K562 (cell line): ENCODE data around the gene UFC1. TPM values are rescaled to one million over a fixed set of nuclear protein-coding genes. Genes with fewer than 3 reads are reported as not detected.

Experiments
- ARID1B ChIP-seq: fragments of 450-650 bp; IDR thresholded peaks from 2 replicates; pipeline ENCODE4 v1.6.1; 2016; ENCODE audit warnings: antibody characterized with exemption, mild to moderate bottlenecking, inconsistent platforms
- ATF3 ChIP-seq, 2 experiments: fragments of 450-650 bp in 1 of 2; sonication (generic) in 1 of 2; formaldehyde crosslinking in 1 of 2; IDR thresholded peaks in 1 of 2; conservative IDR thresholded peaks in 1 of 2; 2 replicates each; pipeline versions ENCODE4 v1.6.1 to v1.8.1; 2016 to 2023; ENCODE audit warnings: mild to moderate bottlenecking in 2 of 2, moderate library complexity in 2 of 2, inconsistent platforms in 1 of 2, missing genetic modification reagents in 1 of 2
- BRD4 ChIP-seq: fragments of 200-600 bp; sonication (generic); IDR thresholded peaks from 2 replicates; pipeline ENCODE4 v1.6.1; 2017; ENCODE audit warnings: inconsistent platforms
- JUND ChIP-seq, 2 experiments: IDR thresholded peaks; 2 replicates in 1 of 2; 3 replicates in 1 of 2; pipeline ENCODE4 v1.6.1; 2011; ENCODE audit warnings: borderline replicate concordance in 2 of 2, low read depth in 2 of 2, low read length in 2 of 2, improper control_type of control experiment in 1 of 2, missing biosample characterization in 1 of 2, missing genetic modification characterization in 1 of 2, missing genetic modification reagents in 1 of 2
- KLF1 ChIP-seq: fragments of 450-650 bp; IDR thresholded peaks from 2 replicates; pipeline ENCODE4 v1.6.1; 2016; ENCODE audit warnings: missing genetic modification characterization, missing compliant biosample characterization
- MAZ ChIP-seq, 2 experiments: fragments of 450-650 bp in 1 of 2; sonication (generic) in 1 of 2; formaldehyde crosslinking; IDR thresholded peaks in 1 of 2; conservative IDR thresholded peaks in 1 of 2; 2 replicates each; pipeline versions ENCODE4 v1.4.0 to v1.5.0; 2020; ENCODE audit warnings: mild to moderate bottlenecking in 1 of 2, missing genetic modification reagents in 1 of 2
- MTA1 ChIP-seq: fragments of 450-650 bp; IDR thresholded peaks from 2 replicates; pipeline ENCODE4 v1.6.1; 2017; ENCODE audit warnings: borderline replicate concordance
- NCOA4 ChIP-seq: fragments of 450-650 bp; IDR thresholded peaks from 2 replicates; pipeline ENCODE4 v1.6.1; 2018; ENCODE audit warnings: mild to moderate bottlenecking; ENCODE audit not compliant: partially characterized antibody
- SREBF1 ChIP-seq: fragments of 150-350 bp; IDR thresholded peaks from 2 replicates; pipeline ENCODE4 v1.6.1; 2014; ENCODE audit warnings: antibody characterized with exemption, low read depth, low read length, borderline replicate concordance
- THRAP3 ChIP-seq: fragments of 450-650 bp; IDR thresholded peaks from 2 replicates; pipeline ENCODE4 v1.6.1; 2016; ENCODE audit warnings: mild to moderate bottlenecking, inconsistent platforms, borderline replicate concordance
- TOE1 ChIP-seq, 2 experiments: fragments of 450-650 bp in 1 of 2; sonication (generic) in 1 of 2; formaldehyde crosslinking in 1 of 2; IDR thresholded peaks; 2 replicates each; pipeline versions ENCODE4 v1.7.1 to v1.8.0; 2016 to 2022; ENCODE audit warnings: borderline replicate concordance in 2 of 2, mild to moderate bottlenecking in 2 of 2, antibody characterized with exemption in 1 of 2, inconsistent platforms in 1 of 2, low read depth in 1 of 2, missing genetic modification reagents in 1 of 2, moderate library complexity in 1 of 2
- ZEB2 ChIP-seq: fragments of 450-650 bp; IDR thresholded peaks from 2 replicates; pipeline ENCODE4 v1.6.1; 2016
- ZNF311 ChIP-seq: fragments of 250-450 bp; sonication (Bioruptor Pico); IDR thresholded peaks from 2 replicates; pipeline ENCODE4 v1.4.0; 2020; ENCODE audit warnings: mild to moderate bottlenecking, moderate library complexity
- ZNF444 ChIP-seq: fragments of 250-450 bp; sonication (Bioruptor Pico); IDR thresholded peaks from 2 replicates; pipeline ENCODE4 v1.4.0; 2020; ENCODE audit warnings: mild to moderate bottlenecking, moderate library complexity
- ZNF778 ChIP-seq: fragments of 450-650 bp; formaldehyde crosslinking; IDR thresholded peaks from 2 replicates; pipeline ENCODE4 v1.4.0; 2020; ENCODE audit warnings: mild to moderate bottlenecking, moderate library complexity
- polyA plus RNA-seq, 8 experiments: library from polyadenylated mRNA; depleted of rRNA in 4 of 8; stranded (reverse) in 5 of 8; unstranded in 3 of 8; fragments of >200 nt; fragmentation: Nextera tagmentation in 2 of 8; fragmentation: Illumina TruSeq in 1 of 8; extraction: Ambion mirVana in 2 of 8; extraction: Trizol in 1 of 8; gene quantifications; 2 replicates each; pipeline versions ENCODE4 v1.2.1 to v1.2.3, GENCODE V29; 2011 to 2014; ENCODE audit warnings: inconsistent platforms in 1 of 8, missing spikeins in 1 of 8
- total RNA-seq, 7 experiments: library from RNA; depleted of rRNA in 6 of 7; stranded (reverse); fragments of >200 nt in 6 of 7; fragmentation: Illumina TruSeq in 2 of 7; extraction: Trizol in 2 of 7; gene quantifications; 2 replicates each; pipeline versions ENCODE4 v1.2.1 to v1.2.3, GENCODE V29; 2011 to 2021; ENCODE audit warnings: low replicate concordance in 1 of 7
- TF ChIP-seq, protein P1 (sequence below): fragments of 450-650 bp; formaldehyde crosslinking; IDR thresholded peaks from 2 replicates; pipeline ENCODE4 v1.4.0; 2020; ENCODE audit warnings: mild to moderate bottlenecking, mixed read lengths
- TF ChIP-seq, protein P2 (sequence below): fragments of 450-650 bp; IDR thresholded peaks from 2 replicates; pipeline ENCODE4 v1.6.1; 2017; ENCODE audit warnings: antibody characterized with exemption, mild to moderate bottlenecking

Gene UFC1
- total and polyA plus RNA-seq, 9 of the 15 experiments (the other 6 are each of a cell fraction or from before 2014, with no cell fraction given), result 92.8 to 220 (median 161) TPM

DNA sequence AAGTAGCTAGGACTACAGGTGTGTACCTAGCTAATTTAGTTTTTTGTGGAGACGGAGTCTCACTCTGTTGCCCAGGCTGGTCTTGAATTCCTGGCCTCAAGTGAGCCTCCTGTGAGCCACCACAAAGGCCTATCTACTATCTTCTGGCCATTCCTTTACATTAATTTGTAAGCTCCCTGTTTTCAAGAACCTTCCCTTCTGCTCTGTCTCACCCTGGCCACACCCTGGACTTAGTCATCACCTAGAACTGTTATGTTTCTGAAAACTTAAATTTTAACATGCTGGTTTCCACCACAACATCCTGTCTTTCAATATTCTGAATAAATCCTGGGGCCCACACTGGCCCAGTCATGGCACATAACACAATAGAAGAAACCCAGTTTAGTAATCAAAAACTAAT, 28.4 kb downstream of the UFC1 start (continued):
- TF ChIP-seq, protein P1, sequence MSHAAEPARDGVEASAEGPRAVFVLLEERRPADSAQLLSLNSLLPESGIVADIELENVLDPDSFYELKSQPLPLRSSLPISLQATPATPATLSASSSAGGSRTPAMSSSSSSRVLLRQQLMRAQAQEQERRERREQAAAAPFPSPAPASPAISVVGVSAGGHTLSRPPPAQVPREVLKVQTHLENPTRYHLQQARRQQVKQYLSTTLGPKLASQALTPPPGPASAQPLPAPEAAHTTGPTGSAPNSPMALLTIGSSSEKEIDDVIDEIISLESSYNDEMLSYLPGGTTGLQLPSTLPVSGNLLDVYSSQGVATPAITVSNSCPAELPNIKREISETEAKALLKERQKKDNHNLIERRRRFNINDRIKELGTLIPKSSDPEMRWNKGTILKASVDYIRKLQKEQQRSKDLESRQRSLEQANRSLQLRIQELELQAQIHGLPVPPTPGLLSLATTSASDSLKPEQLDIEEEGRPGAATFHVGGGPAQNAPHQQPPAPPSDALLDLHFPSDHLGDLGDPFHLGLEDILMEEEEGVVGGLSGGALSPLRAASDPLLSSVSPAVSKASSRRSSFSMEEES (CRISPR knock-in tag), result no peak
- no peak for TF ChIP-seq ZNF444
- TF ChIP-seq, protein P2, sequence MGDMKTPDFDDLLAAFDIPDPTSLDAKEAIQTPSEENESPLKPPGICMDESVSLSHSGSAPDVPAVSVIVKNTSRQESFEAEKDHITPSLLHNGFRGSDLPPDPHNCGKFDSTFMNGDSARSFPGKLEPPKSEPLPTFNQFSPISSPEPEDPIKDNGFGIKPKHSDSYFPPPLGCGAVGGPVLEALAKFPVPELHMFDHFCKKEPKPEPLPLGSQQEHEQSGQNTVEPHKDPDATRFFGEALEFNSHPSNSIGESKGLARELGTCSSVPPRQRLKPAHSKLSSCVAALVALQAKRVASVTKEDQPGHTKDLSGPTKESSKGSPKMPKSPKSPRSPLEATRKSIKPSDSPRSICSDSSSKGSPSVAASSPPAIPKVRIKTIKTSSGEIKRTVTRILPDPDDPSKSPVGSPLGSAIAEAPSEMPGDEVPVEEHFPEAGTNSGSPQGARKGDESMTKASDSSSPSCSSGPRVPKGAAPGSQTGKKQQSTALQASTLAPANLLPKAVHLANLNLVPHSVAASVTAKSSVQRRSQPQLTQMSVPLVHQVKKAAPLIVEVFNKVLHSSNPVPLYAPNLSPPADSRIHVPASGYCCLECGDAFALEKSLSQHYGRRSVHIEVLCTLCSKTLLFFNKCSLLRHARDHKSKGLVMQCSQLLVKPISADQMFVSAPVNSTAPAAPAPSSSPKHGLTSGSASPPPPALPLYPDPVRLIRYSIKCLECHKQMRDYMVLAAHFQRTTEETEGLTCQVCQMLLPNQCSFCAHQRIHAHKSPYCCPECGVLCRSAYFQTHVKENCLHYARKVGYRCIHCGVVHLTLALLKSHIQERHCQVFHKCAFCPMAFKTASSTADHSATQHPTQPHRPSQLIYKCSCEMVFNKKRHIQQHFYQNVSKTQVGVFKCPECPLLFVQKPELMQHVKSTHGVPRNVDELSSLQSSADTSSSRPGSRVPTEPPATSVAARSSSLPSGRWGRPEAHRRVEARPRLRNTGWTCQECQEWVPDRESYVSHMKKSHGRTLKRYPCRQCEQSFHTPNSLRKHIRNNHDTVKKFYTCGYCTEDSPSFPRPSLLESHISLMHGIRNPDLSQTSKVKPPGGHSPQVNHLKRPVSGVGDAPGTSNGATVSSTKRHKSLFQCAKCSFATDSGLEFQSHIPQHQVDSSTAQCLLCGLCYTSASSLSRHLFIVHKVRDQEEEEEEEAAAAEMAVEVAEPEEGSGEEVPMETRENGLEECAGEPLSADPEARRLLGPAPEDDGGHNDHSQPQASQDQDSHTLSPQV, result 0 out of 2 replicates have a peak, but pooled peaks have one; percentile 18
- TF ChIP-seq ARID1B, result 0 out of 2 replicates have a peak, but pooled peaks have one; percentile 22
- no peak for TF ChIP-seq TOE1 (IDR thresholded peaks at IDR 0.05; ENCODE audit: borderline replicate concordance)
- TF ChIP-seq TOE1 (CRISPR knock-in tag; IDR thresholded peaks at IDR 0.05; ENCODE audit: borderline replicate concordance, low read depth), result no peak
- TF ChIP-seq ATF3 (IDR thresholded peaks at IDR 0.05), result peak; percentile 61
- TF ChIP-seq ATF3 (CRISPR knock-in tag; conservative IDR thresholded peaks at IDR 0.05), result no peak
- TF ChIP-seq MAZ (CRISPR knock-in tag; conservative IDR thresholded peaks at IDR 0.05 in 1 of 2, IDR thresholded peaks at IDR 0.05 in 1 of 2), result no peak
- TF ChIP-seq SREBF1, result no peak
- no peak for TF ChIP-seq NCOA4
- no peak for TF ChIP-seq THRAP3
- TF ChIP-seq MTA1, result no peak
- no peak for TF ChIP-seq BRD4
- peak; percentile 70 for TF ChIP-seq JUND (IDR thresholded peaks at IDR 0.05; ENCODE audit: borderline replicate concordance, low read depth, low read length)
- peak; percentile 26; the same call in 1 of the 3 replicates for TF ChIP-seq JUND (tag; IDR thresholded peaks at IDR 0.05; ENCODE audit: borderline replicate concordance, low read depth, low read length)
- TF ChIP-seq ZEB2, result no peak
- TF ChIP-seq KLF1, result no peak
- TF ChIP-seq ZNF778, result no peak
- no peak for TF ChIP-seq ZNF311 (CRISPR knock-in tag)
